PC-3 (cell line): ENCODE results near the gene PLIN3. TPM values are rescaled to one million over a fixed set of nuclear protein-coding genes. Genes with fewer than 3 reads are reported as not detected.

Source experiments
- ATAC-seq: fragments of 200-7000 bp; cut with Tn5 transposase; 2 replicates; pipeline ENCODE4 v1.9.1; 2020; ENCODE audit warnings: mild to moderate bottlenecking, moderate library complexity
- BruUV-seq: library from RNA; stranded (reverse); fragments of 400-500 nt; replicated peaks from 2 replicates; lab custom pipeline; 2021; lab: Mats Ljungman, UMichigan
- CTCF ChIA-PET: fragments of 300-600 bp; sonication (Branson Sonifier 250); formaldehyde crosslinking; loops from one replicate; lab custom pipeline; 2022; ENCODE audit warnings: antibody characterized with exemption; lab: Charles Lee
- POLR2A ChIA-PET: fragments of 300-600 bp; sonication (Branson Sonifier 250); formaldehyde crosslinking; loops from one replicate; lab custom pipeline; 2022; ENCODE audit warnings: antibody characterized with exemption; ENCODE audit not compliant: unreplicated experiment; lab: Charles Lee
- DNase-seq: peaks from one replicate; pipeline ENCODE4 v3.0.0-alpha.2; 2015
- H2AFZ ChIP-seq: fragments of 300-600 bp; sonication (generic); 2 replicates; pipeline ENCODE4 v1.6.0; 2016; ENCODE audit warnings: antibody characterized with exemption, low read length
- H3F3A ChIP-seq: fragments of 300-600 bp; sonication (generic); one replicate; pipeline ENCODE4 v1.6.0; 2017; ENCODE audit warnings: antibody characterized with exemption, low read length, control low read depth, mild to moderate bottlenecking; ENCODE audit not compliant: unreplicated experiment
- H3K27ac ChIP-seq: fragments of 300-600 bp; sonication (generic); 2 replicates; pipeline ENCODE4 v1.5.1; 2016; ENCODE audit warnings: mild to moderate bottlenecking, low read length
- H3K27me3 ChIP-seq: fragments of 300-600 bp; sonication (generic); 2 replicates; pipeline ENCODE4 v1.6.1; 2016; ENCODE audit warnings: low read length, mixed read lengths
- H3K36me3 ChIP-seq: fragments of 300-600 bp; sonication (generic); 2 replicates; pipeline ENCODE4 v1.6.1; 2016; ENCODE audit warnings: low read depth, mixed run types, low read length, mixed read lengths
- H3K4me1 ChIP-seq: fragments of 300-600 bp; sonication (generic); 2 replicates; pipeline ENCODE4 v1.5.1; 2016; ENCODE audit warnings: low read length; ENCODE audit not compliant: insufficient read depth
- H3K4me2 ChIP-seq: fragments of 300-600 bp; sonication (generic); 2 replicates; pipeline ENCODE4 v1.6.0; 2016; ENCODE audit warnings: low read length
- H3K4me3 ChIP-seq: fragments of 300-600 bp; sonication (generic); 2 replicates; pipeline ENCODE4 v1.5.1; 2016; ENCODE audit warnings: mild to moderate bottlenecking, low read length, mixed read lengths
- H3K79me2 ChIP-seq: fragments of 300-600 bp; sonication (generic); 2 replicates; pipeline ENCODE4 v1.6.1; 2017; ENCODE audit warnings: low read length, mixed read lengths
- H3K9ac ChIP-seq: fragments of 300-600 bp; sonication (generic); 2 replicates; pipeline ENCODE4 v1.6.0; 2016; ENCODE audit warnings: mild to moderate bottlenecking, low read length
- H3K9me2 ChIP-seq: fragments of 300-600 bp; sonication (generic); replicated peaks from 2 replicates; pipeline ENCODE4 v1.6.1; 2016; ENCODE audit warnings: mixed run types, low read length, mixed read lengths
- H3K9me3 ChIP-seq: fragments of 300-600 bp; sonication (generic); 2 replicates; pipeline ENCODE4 v1.6.1; 2016; ENCODE audit warnings: low read length, mixed read lengths
- H4K20me1 ChIP-seq: fragments of 300-600 bp; sonication (generic); 2 replicates; pipeline ENCODE4 v1.6.1; 2016; ENCODE audit warnings: low read length, mixed read lengths
- EZH2 ChIP-seq: fragments of 300-600 bp; sonication (generic); IDR thresholded peaks from one replicate; pipeline ENCODE4 v1.6.1; 2017; ENCODE audit warnings: antibody characterized with exemption, mild to moderate bottlenecking, low read length; ENCODE audit not compliant: unreplicated experiment
- EZH2phosphoT487 ChIP-seq: fragments of 300-600 bp; sonication (generic); IDR thresholded peaks from 2 replicates; pipeline ENCODE4 v1.6.1; 2018; ENCODE audit warnings: mild to moderate bottlenecking, antibody characterized with exemption, low read length, borderline replicate concordance
- intact Hi-C: fragments of 100-400 bp; cut with micrococcal nuclease; formaldehyde crosslinking; loops from 2 replicates; pipeline ENCODE4 v1.9.0; 2023
- total RNA-seq: library from RNA; depleted of rRNA; stranded (reverse); fragments of >200 nt; gene quantifications from 2 replicates; pipeline ENCODE4 v1.2.3, GENCODE V29; 2014
- TF ChIP-seq, protein P1 (sequence below): fragments of 300-600 bp; sonication (generic); conservative IDR thresholded peaks from 2 replicates; pipeline ENCODE4 v1.5.1; 2017; ENCODE audit warnings: antibody characterized with exemption, low read depth, mild to moderate bottlenecking, low read length

The PLIN3 gene
- total RNA-seq, 1 experiment from 2014 or later, result 136 TPM

DNA sequence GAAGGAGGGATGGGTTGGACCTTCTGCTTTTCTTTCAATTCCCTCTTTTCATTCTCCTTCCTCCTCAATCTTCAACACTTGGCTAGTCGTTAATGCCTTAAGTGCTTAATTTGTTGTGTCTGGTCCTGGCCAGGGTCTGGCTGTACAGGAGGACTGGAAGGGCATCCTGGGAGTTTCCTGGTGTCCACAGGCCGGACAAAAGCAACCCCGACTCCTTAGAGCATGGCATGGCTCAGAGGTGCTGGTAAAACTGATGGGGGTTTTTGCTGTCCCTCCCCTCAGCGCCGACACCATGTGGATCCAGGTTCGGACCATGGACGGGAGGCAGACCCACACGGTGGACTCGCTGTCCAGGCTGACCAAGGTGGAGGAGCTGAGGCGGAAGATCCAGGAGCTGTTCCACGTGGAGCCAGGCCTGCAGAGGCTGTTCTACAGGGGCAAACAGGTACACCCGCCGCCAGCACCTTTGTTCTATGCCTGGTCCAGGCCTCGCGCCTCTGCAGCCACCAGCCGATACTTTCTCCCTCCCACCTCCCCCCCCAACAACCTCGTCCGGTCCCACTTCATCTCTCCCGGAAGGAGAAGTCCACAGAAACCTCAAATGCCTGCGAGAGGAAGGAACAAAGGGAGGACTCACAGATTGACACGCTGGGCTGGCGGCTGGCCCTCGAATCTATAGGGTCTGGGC is 43.3 kb upstream of the PLIN3 start:
- CTCF ChIA-PET, result interaction anchor here (0.6 to 2.5 kb wide), 10 partner anchors 35 to 214 kb away, joined by 3 to 40 read pairs (median 5); partner anchors contain the start of genes KDM4B and PLIN3
- Histone ChIP-seq H3K9ac (peak overlapping the region; percentile 95), H3K27me3 (no peaks in the 10 kb centered on the region), H4K20me1 (peaks cover 19% of the 10 kb centered on the region), H3K27ac (peak overlapping the region; percentile 81), H3K9me3 (no peaks in the 10 kb centered on the region), H3K9me2 (no peaks in the 10 kb centered on the region), H2AFZ (peak overlapping the region; percentile 64), H3K4me2 (peak overlapping the region; percentile 96), H3K36me3 (peaks cover 16% of the 10 kb centered on the region; the same call in 1 of the 2 replicates), H3K4me1 (peaks cover 55% of the 10 kb centered on the region), H3K79me2 (peaks cover 54% of the 10 kb centered on the region), H3K4me3 (peak overlapping the region; percentile 78), H3F3A (peaks cover 15% of the 10 kb centered on the region)
- intact Hi-C loops, result loop anchor here (1.0 kb wide), 1 partner anchor 38 kb away; no protein-coding TSS in a partner anchor
- POLR2A ChIA-PET, result interaction anchor here (0.5 kb wide), 1 partner anchor 38 kb away, joined by 6 read pairs; no protein-coding TSS in a partner anchor
- peak; percentile 3 for ATAC-seq
- BruUV-seq, result TSS peak; percentile 75
- peak; percentile 80 for DNase-seq
- TF ChIP-seq, protein P1, sequence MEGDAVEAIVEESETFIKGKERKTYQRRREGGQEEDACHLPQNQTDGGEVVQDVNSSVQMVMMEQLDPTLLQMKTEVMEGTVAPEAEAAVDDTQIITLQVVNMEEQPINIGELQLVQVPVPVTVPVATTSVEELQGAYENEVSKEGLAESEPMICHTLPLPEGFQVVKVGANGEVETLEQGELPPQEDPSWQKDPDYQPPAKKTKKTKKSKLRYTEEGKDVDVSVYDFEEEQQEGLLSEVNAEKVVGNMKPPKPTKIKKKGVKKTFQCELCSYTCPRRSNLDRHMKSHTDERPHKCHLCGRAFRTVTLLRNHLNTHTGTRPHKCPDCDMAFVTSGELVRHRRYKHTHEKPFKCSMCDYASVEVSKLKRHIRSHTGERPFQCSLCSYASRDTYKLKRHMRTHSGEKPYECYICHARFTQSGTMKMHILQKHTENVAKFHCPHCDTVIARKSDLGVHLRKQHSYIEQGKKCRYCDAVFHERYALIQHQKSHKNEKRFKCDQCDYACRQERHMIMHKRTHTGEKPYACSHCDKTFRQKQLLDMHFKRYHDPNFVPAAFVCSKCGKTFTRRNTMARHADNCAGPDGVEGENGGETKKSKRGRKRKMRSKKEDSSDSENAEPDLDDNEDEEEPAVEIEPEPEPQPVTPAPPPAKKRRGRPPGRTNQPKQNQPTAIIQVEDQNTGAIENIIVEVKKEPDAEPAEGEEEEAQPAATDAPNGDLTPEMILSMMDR, result no peak
- TF ChIP-seq EZH2 (no peak), EZH2phosphoT487 (no peak)

DNA sequence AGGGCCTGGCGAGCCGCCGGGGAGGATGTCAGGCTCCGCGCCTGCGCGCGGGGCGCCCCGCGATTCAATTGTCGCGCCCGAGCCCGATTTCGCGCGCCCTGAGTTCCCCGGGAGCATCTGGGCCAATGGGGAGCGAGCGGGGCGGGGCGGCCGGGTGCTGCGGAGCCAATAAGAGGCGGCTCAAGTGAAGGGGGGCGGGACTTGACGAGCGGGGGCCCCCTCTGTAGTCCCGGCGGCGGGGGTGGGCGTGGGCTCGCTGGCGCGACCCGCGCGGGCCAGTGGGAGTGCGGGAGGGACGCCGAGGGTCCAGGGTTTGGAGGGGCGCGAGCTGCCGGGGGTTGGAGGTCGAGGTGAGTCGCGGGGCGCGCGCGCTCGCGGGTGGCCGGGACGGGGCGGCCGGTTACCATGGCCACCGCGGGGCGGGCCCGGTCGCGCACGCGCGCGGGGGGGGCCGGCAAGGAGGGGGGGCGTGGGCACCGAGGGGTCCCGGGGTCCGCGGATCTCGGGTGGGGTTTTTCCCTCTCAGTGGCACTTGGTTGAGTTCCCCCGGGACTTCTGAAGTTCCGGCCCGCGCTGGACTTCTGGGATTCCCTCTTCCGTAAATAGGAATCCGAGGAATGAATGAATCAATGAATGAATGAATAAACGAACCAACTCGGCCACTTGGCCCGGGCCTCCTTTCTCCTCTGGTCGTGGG is 42.6 kb upstream of the PLIN3 start:
- H3K4me1 ChIP-seq, result peaks cover 49% of the 10 kb centered on the region
- peak; percentile 54 for ATAC-seq

More for the DNA sequence above, 42.6 kb upstream of the PLIN3 start:
- Histone ChIP-seq H3K36me3 (peaks cover 13% of the 10 kb centered on the region; the same call in 1 of the 2 replicates), H4K20me1 (peaks cover 15% of the 10 kb centered on the region; the same call in 1 of the 2 replicates), H3K79me2 (peaks cover 48% of the 10 kb centered on the region), H3K9me3 (no peaks in the 10 kb centered on the region), H3K4me2 (peak overlapping the region; percentile 96), H3K4me3 (peak overlapping the region; percentile 78), H2AFZ (peak overlapping the region; percentile 64), H3K9me2 (no peaks in the 10 kb centered on the region), H3K27ac (peak overlapping the region; percentile 81), H3K27me3 (no peaks in the 10 kb centered on the region), H3F3A (peaks cover 15% of the 10 kb centered on the region), H3K9ac (peak overlapping the region; percentile 95)
- ChIA-PET CTCF (no interaction called here), POLR2A (no interaction called here)
- intact Hi-C loops, result no loop called here
- peak; percentile 95 for DNase-seq
- no TSS peak for BruUV-seq
- TF ChIP-seq EZH2phosphoT487, result no peak
- TF ChIP-seq, protein P1, result no peak
- TF ChIP-seq EZH2, result no peak
